Measurements from ENCODE around the gene HDAC4. TPM values are rescaled to one million over a fixed set of nuclear protein-coding genes. Genes with fewer than 3 reads are reported as not detected.

HDAC4 gene
- total and polyA plus RNA-seq, 2 of the 8 experiments (the other 6 are each of a cell fraction or from before 2014, with no cell fraction given) = 15.4 to 31.5 TPM

- Histone ChIP-seq H3K9me3 (ENCODE audit: insufficient read depth in 2 of 2, low read depth in 1 of 2, low read length in 1 of 2) (no peaks in the 10 kb centered on the region), H2AK5ac (ENCODE audit: low read depth, low read length) (no peak overlapping the region), H2BK120ac (replicated peaks; ENCODE audit: low read depth, low read length) (no peak overlapping the region), H3K4ac (replicated peaks; ENCODE audit: insufficient read length, low read depth, low read length) (no peak overlapping the region), H3K56ac (replicated peaks; ENCODE audit: insufficient read length, low read depth, low read length) (no peak overlapping the region), H3K36me3 (ENCODE audit: control insufficient read depth in 2 of 4, insufficient read depth in 4 of 4, low read length in 3 of 4) (peaks cover 0 to 2% (median 0%) of the 10 kb centered on the region in 4 experiments; a peak in 2 of 8 replicates), H4K5ac (ENCODE audit: insufficient read length, low read depth, low read length) (no peak overlapping the region), H3K27ac (ENCODE audit: low read depth, low read length) (no peak overlapping the region), H3K4me3 (ENCODE audit: extremely low read depth in 1 of 4, insufficient read depth in 2 of 4, low read depth in 3 of 4, low read length in 4 of 4) (no peak overlapping the region), H3K14ac (ENCODE audit: insufficient read length) (no peak overlapping the region), H3K79me2 (ENCODE audit: control insufficient read depth in 1 of 2, insufficient read depth in 2 of 2, low read length in 2 of 2) (no peaks in the 10 kb centered on the region), H3K23me2 (ENCODE audit: low read depth, low read length) (peaks cover 1% of the 10 kb centered on the region; the same call in 1 of the 2 replicates), H3K18ac (ENCODE audit: extremely low read depth, low read length) (no peak overlapping the region), H2BK5ac (ENCODE audit: low read depth, low read length) (no peak overlapping the region), H3K9ac (replicated peaks in 1 of 4; ENCODE audit: extremely low read depth in 1 of 4, low read depth in 3 of 4, low read length in 3 of 4) (no peak overlapping the region), H3K4me1 (replicated peaks in 1 of 4; ENCODE audit: control insufficient read depth in 3 of 4, insufficient read depth in 4 of 4, low read length in 3 of 4) (no peaks in the 10 kb centered on the region), H2BK12ac (ENCODE audit: low read depth, low read length) (no peak overlapping the region), H4K8ac (ENCODE audit: extremely low read depth, insufficient read depth, low read length) (peak overlapping the region; percentile 48; the same call in 1 of the 2 replicates), H2AFZ (ENCODE audit: low read length) (no peak overlapping the region), H3K79me1 (ENCODE audit: low read depth, low read length) (no peaks in the 10 kb centered on the region), H2BK20ac (ENCODE audit: low read length) (no peak overlapping the region), H2BK15ac (ENCODE audit: low read length) (no peak overlapping the region), H4K91ac (replicated peaks; ENCODE audit: insufficient read length, low read length) (no peak overlapping the region), H4K20me1 (replicated peaks in 1 of 2; ENCODE audit: control insufficient read depth in 1 of 2, insufficient read depth in 2 of 2, low read length in 2 of 2) (peaks cover 0 to 5% of the 10 kb centered on the region in 2 experiments), H3K27me3 (replicated peaks in 1 of 4; ENCODE audit: control insufficient read depth in 3 of 4, extremely low read depth in 1 of 4, insufficient read depth in 3 of 4, low read length in 3 of 4) (no peaks in the 10 kb centered on the region), H3K23ac (ENCODE audit: insufficient read length) (no peak overlapping the region), H3K4me2 (ENCODE audit: insufficient read depth in 1 of 2, low read depth in 2 of 2, low read length in 2 of 2) (no peak overlapping the region)
- ChIA-PET CTCF (ENCODE audit: partially characterized antibody) (interaction anchor here (0.8 to 4.4 kb wide), 28 partner anchors 8 to 849 kb away, joined by 3 to 39 read pairs (median 5); no protein-coding TSS in a partner anchor), POLR2A (ENCODE audit: partially characterized antibody) (interaction anchor here (1.5 kb wide), 1 partner anchor 256 kb away, joined by 3 read pairs; the partner anchor contains the start of gene HDAC4)
- FAIRE-seq (no peak), DNase-seq (ENCODE audit: low read depth in 1 of 2, low spot score in 2 of 2) (no peak)
- 96% methylated on average over 15 of the region's 15 CpGs; no CpG with 5 or more reads in 1 of the 2 experiments for WGBS, 2 experiments (ENCODE audit: extremely low coverage in 1 of 2, insufficient coverage in 1 of 2, insufficient read length in 1 of 2, insufficient replicate concordance in 2 of 2, low coverage in 1 of 2, low lambda C conversion rate in 2 of 2, missing lambda C conversion rate in 1 of 2)
- no peak for TF ChIP-seq HDAC2 (IDR thresholded peaks at IDR 0.05; ENCODE audit: borderline replicate concordance in 1 of 2, low read depth in 2 of 2, low read length in 2 of 2)
- TF ChIP-seq CTCF (IDR thresholded peaks at IDR 0.05; ENCODE audit: control extremely low read depth in 1 of 3, insufficient read depth in 1 of 3, low read depth in 1 of 3, low read length in 3 of 3) = peak in 1 of 3 experiments; percentile 29; a peak in 1 of 4 replicates
These were observed 255.7 kb downstream of the HDAC4 start for GRCh38 chr2:239145106-239145505.

All from H1 (cell line).